Right lobe of liver (tissue), 6 donors: ENCODE results near the gene SLC44A1. TPM values are rescaled to one million over a fixed set of nuclear protein-coding genes. Genes with fewer than 3 reads are reported as not detected.

Experiments used
- ATAC-seq, 4 donors: fragments of 200-7000 bp; cut with Tn5 transposase; one replicate each; pipeline ENCODE4 v1.9.1; 2020; ENCODE audit warnings: mild to moderate bottlenecking in 4 of 4, moderate library complexity in 4 of 4
- DNase-seq, 3 donors: peaks; one replicate each; pipeline ENCODE4 v3.0.0-alpha.2; 2020
- H3K27ac ChIP-seq, 3 donors: fragments of 200-600 bp; one replicate each; pipeline ENCODE4 v1.8.0; 2022
- H3K27me3 ChIP-seq, 2 donors: fragments of 200-600 bp; one replicate each; pipeline ENCODE4 v1.8.0; 2022
- H3K36me3 ChIP-seq, 4 donors: fragments of 200-600 bp; sonication (generic) in 1 of 4; one replicate each; pipeline versions ENCODE4 v1.5.1 to v1.8.0; 2017 to 2022; ENCODE audit warnings: control low read depth in 1 of 4
- H3K4me1 ChIP-seq, 4 donors: fragments of 200-600 bp; sonication (generic) in 1 of 4; one replicate each; pipeline versions ENCODE4 v1.5.1 to v1.8.0; 2017 to 2022; ENCODE audit warnings: control low read depth in 1 of 4
- H3K4me3 ChIP-seq, 3 donors: fragments of 200-600 bp; one replicate each; pipeline ENCODE4 v1.8.0; 2022
- H3K9me3 ChIP-seq, 4 donors: fragments of 200-600 bp; sonication (generic) in 1 of 4; one replicate each; pipeline versions ENCODE4 v1.5.1 to v1.8.0; 2017 to 2022; ENCODE audit warnings: control low read depth in 1 of 4
- POLR2A ChIP-seq: fragments of 450-650 bp; IDR thresholded peaks from one replicate; pipeline ENCODE4 v1.6.1; 2017; ENCODE audit warnings: antibody characterized with exemption, mild to moderate bottlenecking
- WGBS: methylation state at CpG from one replicate; pipeline ENCODE4 v1.1.6; 2018; ENCODE audit warnings: low coverage, low lambda C conversion rate; ENCODE audit not compliant: insufficient coverage; ENCODE audit errors: missing lambda C conversion rate; 5-methylcytosine and 5-hydroxymethylcytosine counted together
- intact Hi-C, 2 donors: fragments of 100-400 bp; cut with DNase I; formaldehyde crosslinking; loops; one replicate each; pipeline versions ENCODE4 v1.11.2 to v1.14.1; 2022
- total RNA-seq, 6 experiments: library from RNA; depleted of rRNA in 2 of 6; stranded (reverse); fragments of >200 nt in 2 of 6; fragmentation: NEBNext Ultra II Directional in 3 of 6; extraction: Animal tissue kit (Norgen Biotek cat#: 25700) in 3 of 6; gene quantifications; one replicate each; pipeline versions ENCODE4 v1.1.0 to v1.2.4, GENCODE V29; 2016 to 2023
- TF ChIP-seq, protein P1 (sequence below), 4 donors: fragments of 200-600 bp in 3 of 4; fragments of 450-650 bp in 1 of 4; IDR thresholded peaks; one replicate each; pipeline versions ENCODE4 v1.5.1 to v1.8.0; 2016 to 2022; ENCODE audit warnings: antibody characterized with exemption in 4 of 4, mild to moderate bottlenecking in 2 of 4
- donor health status: DM: no; HTN: yes; CAD: no.
- donor health status: DM: no; HTN: no; CAD: no.
- donor health status: DM: no; HTN: no; CAD: no.
- donor health status: DM: no; HTN: yes; CAD: no.
- donor health status: DM: no; HTN: yes; CAD: no.

SLC44A1 gene
- total RNA-seq, 6 experiments from 2014 or later, result 44.7 to 73.2 (median 50.1) TPM

DNA sequence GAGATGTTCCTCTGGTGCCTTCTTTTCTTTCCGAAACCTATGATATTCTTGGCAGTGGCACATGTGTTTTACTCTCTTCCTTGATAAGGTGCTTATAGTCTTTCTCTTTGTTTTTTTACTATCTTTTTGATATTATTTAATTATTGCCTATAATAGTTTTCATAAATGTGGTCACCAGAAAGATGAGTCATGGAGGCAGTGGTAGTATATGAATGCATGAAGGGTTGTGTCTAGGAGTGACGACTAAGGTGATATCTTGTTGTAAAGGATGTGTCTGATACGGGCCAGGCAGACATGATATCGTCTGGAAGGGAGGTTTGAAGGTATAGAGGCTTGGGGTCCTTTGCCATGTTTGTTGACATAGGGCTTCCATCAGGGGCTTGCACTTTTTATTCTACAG lies 36.8 kb downstream of the SLC44A1 start:
- Histone ChIP-seq H3K9me3 (no peaks in the 10 kb centered on the region), H3K27ac (no peak overlapping the region), H3K27me3 (no peaks in the 10 kb centered on the region), H3K4me1 (peaks cover 0 to 30% (median 5%) of the 10 kb centered on the region in 4 donors), H3K36me3 (no peaks in the 10 kb centered on the region), H3K4me3 (no peak overlapping the region)
- DNase-seq (no peak), ATAC-seq (no peak)
- intact Hi-C loops, result no loop called here
- 81% methylated on average over 4 of the region's 4 CpGs for WGBS
- TF ChIP-seq, protein P1, sequence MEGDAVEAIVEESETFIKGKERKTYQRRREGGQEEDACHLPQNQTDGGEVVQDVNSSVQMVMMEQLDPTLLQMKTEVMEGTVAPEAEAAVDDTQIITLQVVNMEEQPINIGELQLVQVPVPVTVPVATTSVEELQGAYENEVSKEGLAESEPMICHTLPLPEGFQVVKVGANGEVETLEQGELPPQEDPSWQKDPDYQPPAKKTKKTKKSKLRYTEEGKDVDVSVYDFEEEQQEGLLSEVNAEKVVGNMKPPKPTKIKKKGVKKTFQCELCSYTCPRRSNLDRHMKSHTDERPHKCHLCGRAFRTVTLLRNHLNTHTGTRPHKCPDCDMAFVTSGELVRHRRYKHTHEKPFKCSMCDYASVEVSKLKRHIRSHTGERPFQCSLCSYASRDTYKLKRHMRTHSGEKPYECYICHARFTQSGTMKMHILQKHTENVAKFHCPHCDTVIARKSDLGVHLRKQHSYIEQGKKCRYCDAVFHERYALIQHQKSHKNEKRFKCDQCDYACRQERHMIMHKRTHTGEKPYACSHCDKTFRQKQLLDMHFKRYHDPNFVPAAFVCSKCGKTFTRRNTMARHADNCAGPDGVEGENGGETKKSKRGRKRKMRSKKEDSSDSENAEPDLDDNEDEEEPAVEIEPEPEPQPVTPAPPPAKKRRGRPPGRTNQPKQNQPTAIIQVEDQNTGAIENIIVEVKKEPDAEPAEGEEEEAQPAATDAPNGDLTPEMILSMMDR (IDR thresholded peaks at IDR 0.05), result no peak
- no peak for TF ChIP-seq POLR2A

DNA sequence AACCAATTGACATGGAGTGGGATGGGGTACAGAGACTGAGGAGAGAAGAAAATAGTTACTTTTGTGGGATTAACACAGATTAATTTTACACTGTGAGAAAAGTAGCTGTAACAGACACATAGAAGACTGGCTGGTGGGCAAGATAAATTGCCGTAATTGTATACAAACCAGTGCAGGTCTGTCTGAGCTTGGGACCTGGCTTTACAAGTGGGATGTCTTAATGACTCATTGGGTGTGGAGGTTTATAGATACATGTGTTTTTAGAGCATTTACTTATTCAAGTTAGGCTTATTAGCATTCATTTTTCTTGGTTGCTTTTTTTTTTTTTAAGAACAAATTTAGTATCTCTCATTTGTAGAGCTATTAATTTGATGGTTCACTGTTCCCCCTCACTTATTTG lies 37.5 kb downstream of the SLC44A1 start:
- intact Hi-C loops, result no loop called here
- no peak for ATAC-seq
- H3K36me3 ChIP-seq, result no peaks in the 10 kb centered on the region
- no peak overlapping the region for H3K27ac ChIP-seq
- H3K4me1 ChIP-seq, result peaks cover 0 to 30% (median 5%) of the 10 kb centered on the region in 4 donors
- TF ChIP-seq, protein P1 (IDR thresholded peaks at IDR 0.05), result no peak
- TF ChIP-seq POLR2A, result no peak
- WGBS, result 100% methylated on average over 1 of the region's 1 CpG
- H3K4me3 ChIP-seq, result no peak overlapping the region
- no peaks in the 10 kb centered on the region for H3K9me3 ChIP-seq
- no peaks in the 10 kb centered on the region for H3K27me3 ChIP-seq
- no peak for DNase-seq

GRCh38 chr9:105282870-105283621 lies 38.6 kb downstream of the SLC44A1 start:
- intact Hi-C loops, result no loop called here
- ATAC-seq, result peak; percentile 58 to 80 (median 66)
- H3K27me3 ChIP-seq, result no peaks in the 10 kb centered on the region
- no peak overlapping the region for H3K4me3 ChIP-seq
- WGBS, result 49% methylated on average over 7 of the region's 7 CpGs
- peaks cover 0 to 30% (median 5%) of the 10 kb centered on the region in 4 donors for H3K4me1 ChIP-seq
- H3K36me3 ChIP-seq, result no peaks in the 10 kb centered on the region
- no peaks in the 10 kb centered on the region for H3K9me3 ChIP-seq
- DNase-seq, result no peak
- TF ChIP-seq POLR2A, result no peak
- TF ChIP-seq, protein P1 (IDR thresholded peaks at IDR 0.05), result no peak
- peak overlapping the region in 1 of 3 donors; percentile 15 for H3K27ac ChIP-seq

DNA sequence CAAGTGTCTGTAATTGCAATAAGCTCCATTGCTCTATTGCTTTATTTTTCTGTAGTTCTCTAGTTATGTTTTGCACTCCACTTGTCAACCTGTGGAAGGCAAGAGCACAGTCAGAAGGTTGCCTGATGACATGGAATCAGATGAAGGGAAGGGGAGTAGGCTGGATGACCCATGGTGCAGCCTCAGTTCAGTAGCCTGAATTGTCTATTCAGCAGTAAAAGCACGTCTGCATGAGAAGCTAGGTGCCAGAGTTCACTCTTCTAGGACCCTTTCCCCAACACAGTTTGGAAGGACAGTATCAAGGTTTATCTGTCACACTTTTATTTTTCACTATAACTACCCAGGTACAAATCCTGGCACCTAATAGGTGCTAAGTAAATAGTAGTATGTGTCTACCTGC lies 39.3 kb downstream of the SLC44A1 start:
- Histone ChIP-seq H3K27me3 (no peaks in the 10 kb centered on the region), H3K36me3 (no peaks in the 10 kb centered on the region), H3K27ac (peak overlapping the region in 1 of 3 donors; percentile 15), H3K4me1 (peaks cover 0 to 24% (median 3%) of the 10 kb centered on the region in 4 donors), H3K9me3 (no peaks in the 10 kb centered on the region), H3K4me3 (no peak overlapping the region)
- DNase-seq (no peak), ATAC-seq (no peak)
- TF ChIP-seq, protein P1 (IDR thresholded peaks at IDR 0.05), result no peak
- TF ChIP-seq POLR2A, result no peak
- WGBS, result 22% methylated on average over 1 of the region's 1 CpG
- intact Hi-C loops, result no loop called here
